ENCODE measurements around the gene TNFAIP2. TPM values are rescaled to one million over a fixed set of nuclear protein-coding genes. Genes with fewer than 3 reads are reported as not detected.

Gene TNFAIP2
- total RNA-seq, 2 donors from 2014 or later: 6.3 to 20.6 TPM

DNA sequence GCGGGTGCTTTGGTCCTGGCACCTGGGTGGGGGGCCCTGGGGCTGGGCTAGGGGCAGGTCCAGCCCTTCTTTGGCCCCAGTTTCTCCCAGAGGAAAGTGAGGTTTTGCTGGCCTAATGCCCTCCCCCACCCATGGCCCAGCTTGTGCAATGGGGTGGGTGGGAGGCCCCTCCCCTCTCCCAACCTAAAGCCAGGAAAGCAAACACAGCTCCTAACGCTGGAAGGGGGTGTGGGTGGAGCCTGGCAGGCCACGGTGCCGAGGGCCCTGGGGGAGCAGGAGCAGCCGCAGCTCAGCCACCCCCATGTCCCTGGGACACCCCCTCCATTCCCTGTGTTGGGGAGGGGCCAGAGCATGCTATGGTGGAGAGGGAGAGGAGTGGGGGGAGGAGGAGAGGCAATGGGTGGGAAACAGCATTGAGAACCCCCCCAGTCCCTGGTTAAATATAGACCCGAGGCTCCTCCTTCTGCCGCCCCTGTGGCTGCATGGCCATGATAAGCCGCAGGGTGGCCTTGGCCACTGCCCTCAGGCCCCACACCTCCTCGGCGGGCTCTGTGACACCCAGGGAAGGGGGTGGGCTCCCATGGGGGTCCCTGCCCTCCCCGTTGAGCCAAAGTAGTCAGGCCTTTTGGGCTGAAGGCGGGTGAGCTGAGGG is 24.1 kb upstream of the TNFAIP2 start:
- H3K9me3 ChIP-seq (ENCODE audit: control insufficient read depth, low read length, poor library complexity, severe bottlenecking): no peaks in the 10 kb centered on the region
- H3K4me1 Mint-ChIP-seq: peaks cover 5% of the 10 kb centered on the region
- DNase-seq (no peak), ATAC-seq (no peak)
- H3K36me3 Mint-ChIP-seq (ENCODE audit: low read depth): peaks cover 4% of the 10 kb centered on the region
- no peak overlapping the region for H3K27ac Mint-ChIP-seq
- peaks cover 44% of the 10 kb centered on the region for H3K27me3 Mint-ChIP-seq
- no peak overlapping the region for H3K4me3 Mint-ChIP-seq

DNA sequence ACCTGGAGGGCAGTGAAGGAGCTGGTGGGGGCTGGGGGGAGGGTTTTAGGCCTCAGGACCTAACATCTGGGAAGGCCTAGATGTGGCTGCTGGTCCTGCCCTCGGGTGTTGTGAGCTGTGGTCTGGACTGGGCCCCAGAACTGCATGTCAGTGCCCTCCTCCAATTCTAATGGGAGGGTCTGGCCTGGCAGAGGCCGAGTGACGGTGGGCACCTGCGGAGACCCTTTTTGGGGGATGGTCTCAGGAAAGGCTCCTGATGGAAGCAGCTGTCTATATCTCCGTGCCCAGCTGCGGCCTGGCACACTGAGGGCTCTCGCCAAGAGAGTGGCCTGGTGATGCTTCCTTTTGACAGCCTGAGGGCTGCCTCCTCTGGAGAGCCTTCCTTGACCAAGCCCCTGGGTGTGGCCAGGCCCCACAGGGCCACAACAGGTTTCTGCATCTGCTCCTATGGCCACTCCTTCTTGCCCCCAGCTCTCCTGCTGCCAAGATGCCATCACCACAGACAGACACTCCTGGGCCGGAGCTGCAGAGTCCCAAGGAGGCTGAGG is 23.5 kb upstream of the TNFAIP2 start:
- DNase-seq (no peak), ATAC-seq (no peak)
- Mint-ChIP-seq H3K36me3 (ENCODE audit: low read depth) (peaks cover 4% of the 10 kb centered on the region), H3K27me3 (peaks cover 46% of the 10 kb centered on the region), H3K4me1 (peaks cover 7% of the 10 kb centered on the region), H3K4me3 (no peak overlapping the region), H3K27ac (no peak overlapping the region)
- no peaks in the 10 kb centered on the region for H3K9me3 ChIP-seq (ENCODE audit: control insufficient read depth, low read length, poor library complexity, severe bottlenecking)

DNA sequence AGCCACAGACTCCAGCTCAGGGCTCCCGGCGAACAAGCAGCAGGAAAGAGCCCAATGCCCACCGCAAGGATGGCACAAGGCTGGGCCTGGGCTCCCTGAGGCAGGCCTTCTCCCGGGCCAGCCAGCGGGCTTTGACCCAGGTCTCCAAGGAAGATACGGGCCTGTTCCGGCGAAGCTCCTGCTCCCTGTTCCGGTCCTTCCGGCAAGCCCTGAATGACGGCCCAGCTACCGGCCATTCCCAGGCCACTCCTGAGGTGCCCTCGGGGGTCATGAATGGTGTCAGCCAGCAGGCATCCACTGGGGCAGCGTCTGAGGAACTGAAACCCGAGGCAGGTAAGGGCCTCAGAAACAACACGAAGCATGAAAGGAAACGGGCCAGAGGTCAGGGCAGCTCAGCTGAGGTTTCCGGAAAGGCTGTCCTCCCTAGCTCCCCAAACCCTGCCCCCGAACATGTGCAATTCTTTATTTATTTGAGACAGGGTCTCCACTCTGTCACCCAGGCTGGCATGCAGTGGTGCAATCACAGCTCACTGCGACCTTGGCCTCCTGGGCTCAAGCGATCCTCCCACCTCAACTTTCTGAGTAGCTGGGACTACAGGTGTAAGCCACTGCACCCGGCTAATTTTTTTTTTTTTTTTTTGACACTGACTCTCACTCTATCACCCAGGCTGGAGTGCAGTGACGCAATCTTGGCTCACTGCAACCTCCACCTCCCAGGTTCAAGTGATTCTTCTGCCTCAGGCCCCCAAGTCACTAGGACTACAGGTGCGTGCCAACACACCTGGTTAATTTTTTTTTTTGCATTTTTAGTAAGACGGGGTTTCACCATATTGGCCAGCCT is 22.8 kb upstream of the TNFAIP2 start:
- no peak overlapping the region for H3K27ac Mint-ChIP-seq

DNA sequence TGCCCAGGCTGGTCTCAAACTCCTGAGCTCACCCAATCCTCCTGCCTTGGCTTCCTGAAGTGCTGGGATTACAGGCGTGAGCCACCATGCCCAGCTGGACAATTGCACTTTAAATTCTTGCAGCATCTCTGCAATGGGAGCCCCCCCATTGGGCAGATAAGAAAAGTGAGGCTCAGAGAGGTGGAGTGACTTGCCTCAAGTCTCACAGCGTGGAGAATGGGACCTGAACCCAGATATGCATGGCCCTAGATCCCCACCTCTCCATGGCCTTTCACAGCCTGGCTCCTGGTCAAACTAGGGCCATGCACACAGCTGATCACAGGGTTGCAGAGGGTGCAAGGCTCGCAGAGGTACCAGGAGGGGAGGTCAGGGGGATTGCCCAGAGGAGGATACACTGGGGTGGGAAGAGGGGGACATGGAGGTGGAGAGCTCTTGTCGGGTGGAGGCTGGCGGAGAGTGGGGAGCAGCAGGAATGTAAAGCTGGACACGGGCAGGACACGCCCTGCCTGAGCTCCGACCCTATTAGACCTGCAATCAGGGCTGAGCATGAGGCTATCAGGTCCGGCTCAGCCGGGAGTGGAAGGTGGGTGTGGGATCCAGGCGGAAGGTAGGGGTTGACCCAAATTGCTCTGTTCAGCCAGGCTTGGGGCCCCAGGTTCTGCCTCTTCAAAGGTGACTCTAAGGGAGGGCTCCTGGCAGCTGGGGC is 21.9 kb upstream of the TNFAIP2 start:
- peaks cover 59% of the 10 kb centered on the region for H3K27me3 Mint-ChIP-seq
- H3K27ac Mint-ChIP-seq: no peak overlapping the region
- H3K36me3 Mint-ChIP-seq (ENCODE audit: low read depth): peaks cover 8% of the 10 kb centered on the region
- DNase-seq (no peak), ATAC-seq (no peak)
- no peaks in the 10 kb centered on the region for H3K9me3 ChIP-seq (ENCODE audit: control insufficient read depth, low read length, poor library complexity, severe bottlenecking)
- no peak overlapping the region for H3K4me3 Mint-ChIP-seq
- peaks cover 11% of the 10 kb centered on the region for H3K4me1 Mint-ChIP-seq

More for the DNA sequence above, 22.8 kb upstream of the TNFAIP2 start:
- Mint-ChIP-seq H3K27me3 (peaks cover 53% of the 10 kb centered on the region), H3K36me3 (ENCODE audit: low read depth) (peaks cover 8% of the 10 kb centered on the region), H3K4me3 (no peak overlapping the region), H3K4me1 (peaks cover 11% of the 10 kb centered on the region)
- ATAC-seq (no peak), DNase-seq (no peak)
- no peaks in the 10 kb centered on the region for H3K9me3 ChIP-seq (ENCODE audit: control insufficient read depth, low read length, poor library complexity, severe bottlenecking)

DNA sequence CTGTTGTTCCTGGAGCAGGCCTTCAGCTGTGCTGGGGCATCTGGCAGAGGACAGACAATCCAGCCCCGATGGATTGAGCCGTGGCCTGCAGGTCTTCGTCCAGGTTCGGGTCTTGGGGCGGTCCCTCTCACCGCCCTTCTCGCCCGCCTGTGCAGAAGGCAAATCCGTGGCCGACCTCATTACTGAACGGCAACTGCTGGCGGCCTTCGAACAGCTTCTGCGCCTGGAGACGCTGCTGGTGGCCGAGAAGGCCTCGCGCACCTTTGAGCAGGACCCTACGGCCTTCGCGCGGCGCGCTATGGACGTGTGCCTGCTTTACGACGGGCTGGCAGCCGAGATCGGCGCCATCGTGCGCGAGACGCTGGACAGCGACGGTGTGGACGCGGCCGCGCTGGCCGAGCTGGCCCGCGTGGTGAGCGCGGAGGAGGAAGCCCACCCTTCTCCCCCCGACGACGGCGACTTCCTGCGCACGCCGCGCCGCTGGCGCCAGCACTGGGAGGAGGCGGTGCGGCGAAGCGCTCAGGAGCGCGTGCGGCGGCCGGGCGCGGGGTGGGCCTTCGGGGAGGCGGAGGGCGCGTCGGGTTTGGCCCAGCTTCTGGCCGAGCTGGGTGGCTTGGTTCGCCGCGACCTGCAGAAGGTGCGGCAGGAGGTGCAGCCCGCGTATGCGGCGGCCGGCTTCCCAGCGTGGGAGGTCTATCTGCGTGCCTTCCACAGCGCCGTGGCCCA is 21.1 kb upstream of the TNFAIP2 start:
- DNase-seq: no peak
- ATAC-seq: no peak
- Mint-ChIP-seq H3K4me1 (peaks cover 11% of the 10 kb centered on the region), H3K36me3 (ENCODE audit: low read depth) (peaks cover 8% of the 10 kb centered on the region), H3K27me3 (peaks cover 52% of the 10 kb centered on the region), H3K27ac (no peak overlapping the region), H3K4me3 (no peak overlapping the region)
- H3K9me3 ChIP-seq (ENCODE audit: control insufficient read depth, low read length, poor library complexity, severe bottlenecking): no peaks in the 10 kb centered on the region

DNA sequence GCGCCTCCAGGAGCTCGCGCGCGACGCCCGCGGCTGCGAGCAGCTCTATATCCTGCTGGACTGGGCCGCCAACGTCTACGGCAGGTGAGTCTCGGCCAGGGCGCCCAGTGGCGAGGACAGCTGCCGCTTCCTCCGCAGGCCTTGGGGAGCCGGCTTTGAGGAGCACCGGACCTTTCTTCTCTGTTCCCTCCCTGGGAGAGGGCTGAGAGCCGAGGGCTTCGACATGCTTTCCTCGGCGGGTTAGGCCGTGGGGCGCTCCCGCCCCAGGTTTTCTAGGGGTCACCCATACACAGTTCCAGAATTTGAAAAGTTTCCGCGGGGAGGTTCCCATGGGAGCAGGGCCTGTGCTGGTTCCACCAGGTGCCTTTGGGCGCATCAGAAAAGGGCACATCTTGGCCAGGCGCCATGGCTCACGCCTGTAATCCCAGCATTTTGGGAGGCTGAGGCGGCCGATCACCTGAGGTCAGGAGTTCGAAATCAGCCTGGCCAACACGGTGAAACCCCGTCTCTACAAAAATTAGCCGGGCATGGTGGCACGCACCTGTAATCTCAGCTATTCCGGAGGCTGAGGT is 20.5 kb upstream of the TNFAIP2 start:
- Mint-ChIP-seq H3K27me3 (peaks cover 45% of the 10 kb centered on the region), H3K27ac (no peak overlapping the region), H3K36me3 (ENCODE audit: low read depth) (peaks cover 8% of the 10 kb centered on the region), H3K4me1 (peaks cover 9% of the 10 kb centered on the region), H3K4me3 (no peak overlapping the region)
- H3K9me3 ChIP-seq (ENCODE audit: control insufficient read depth, low read length, poor library complexity, severe bottlenecking): no peaks in the 10 kb centered on the region
- ATAC-seq: no peak
- no peak for DNase-seq

DNA sequence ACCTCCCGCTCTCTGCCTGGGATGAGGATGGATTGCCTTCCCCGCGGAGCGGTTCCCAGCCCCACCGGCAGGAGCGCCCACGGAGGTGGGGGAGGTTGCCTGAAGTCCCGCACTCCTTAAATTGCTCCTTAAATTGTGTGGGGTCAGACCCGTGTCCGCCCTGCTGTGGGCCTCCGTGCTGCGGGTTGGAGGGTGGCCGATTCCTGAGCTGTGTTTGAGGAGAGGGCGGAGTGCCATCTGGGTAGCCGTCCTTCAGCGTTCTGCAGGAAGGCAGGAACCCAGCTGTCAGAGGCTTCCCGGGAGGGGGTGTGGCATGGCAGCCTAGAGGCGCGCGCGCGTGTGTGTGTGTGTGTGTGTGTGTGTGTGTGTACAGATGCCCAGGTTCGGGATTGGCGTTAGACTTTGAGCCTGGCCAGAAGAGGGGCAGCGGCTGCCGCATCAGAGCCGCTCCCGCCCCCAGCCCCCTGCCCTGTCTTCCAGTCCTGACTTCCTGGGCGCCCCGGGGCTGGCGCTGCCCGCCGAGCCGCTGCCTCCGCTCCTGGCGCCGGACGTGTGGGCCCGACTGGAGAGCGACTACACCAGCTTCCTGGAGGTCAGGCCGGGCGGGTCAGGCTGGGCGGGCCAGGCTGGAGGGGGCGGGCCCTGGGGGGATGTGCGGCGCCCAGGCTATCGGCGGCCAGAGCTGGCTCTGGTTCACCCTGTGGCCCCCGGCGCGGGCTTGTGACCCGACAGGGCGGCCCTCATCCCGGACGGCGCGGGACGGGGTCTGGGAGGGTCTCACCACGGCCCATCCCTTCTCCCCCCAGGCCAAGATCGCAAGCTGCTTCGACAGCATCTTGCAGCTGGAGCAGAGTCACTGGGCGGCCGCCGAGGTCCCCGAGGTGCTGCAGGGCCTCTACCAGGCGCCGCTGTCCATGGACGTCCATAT is 19.5 kb upstream of the TNFAIP2 start:
- no peak overlapping the region for H3K27ac Mint-ChIP-seq
- H3K4me1 Mint-ChIP-seq: peaks cover 9% of the 10 kb centered on the region
- H3K4me3 Mint-ChIP-seq: peak overlapping the region; percentile 71
- no peak for DNase-seq
- H3K36me3 Mint-ChIP-seq (ENCODE audit: low read depth): peaks cover 8% of the 10 kb centered on the region
- no peak for ATAC-seq
- peaks cover 41% of the 10 kb centered on the region for H3K27me3 Mint-ChIP-seq
- no peaks in the 10 kb centered on the region for H3K9me3 ChIP-seq (ENCODE audit: control insufficient read depth, low read length, poor library complexity, severe bottlenecking)

DNA sequence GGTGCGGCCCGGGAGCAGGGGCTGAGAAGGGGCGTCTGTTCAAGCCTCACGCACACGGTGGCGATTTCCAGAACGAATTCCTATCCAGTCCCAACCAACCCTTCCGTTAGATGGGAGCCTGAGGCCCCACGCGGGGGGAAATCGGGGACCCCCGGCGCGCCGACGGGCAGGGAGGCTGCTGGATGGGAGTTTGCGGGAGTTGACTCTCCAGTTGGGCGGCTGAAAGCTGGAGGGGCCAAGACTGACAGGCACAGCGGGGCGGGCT is 18.9 kb upstream of the TNFAIP2 start:
- Mint-ChIP-seq H3K4me3 (no peak overlapping the region), H3K27ac (no peak overlapping the region), H3K36me3 (ENCODE audit: low read depth) (peaks cover 8% of the 10 kb centered on the region), H3K4me1 (peaks cover 9% of the 10 kb centered on the region), H3K27me3 (peaks cover 41% of the 10 kb centered on the region)
- ATAC-seq (no peak), DNase-seq (no peak)
- H3K9me3 ChIP-seq (ENCODE audit: control insufficient read depth, low read length, poor library complexity, severe bottlenecking): no peaks in the 10 kb centered on the region

DNA sequence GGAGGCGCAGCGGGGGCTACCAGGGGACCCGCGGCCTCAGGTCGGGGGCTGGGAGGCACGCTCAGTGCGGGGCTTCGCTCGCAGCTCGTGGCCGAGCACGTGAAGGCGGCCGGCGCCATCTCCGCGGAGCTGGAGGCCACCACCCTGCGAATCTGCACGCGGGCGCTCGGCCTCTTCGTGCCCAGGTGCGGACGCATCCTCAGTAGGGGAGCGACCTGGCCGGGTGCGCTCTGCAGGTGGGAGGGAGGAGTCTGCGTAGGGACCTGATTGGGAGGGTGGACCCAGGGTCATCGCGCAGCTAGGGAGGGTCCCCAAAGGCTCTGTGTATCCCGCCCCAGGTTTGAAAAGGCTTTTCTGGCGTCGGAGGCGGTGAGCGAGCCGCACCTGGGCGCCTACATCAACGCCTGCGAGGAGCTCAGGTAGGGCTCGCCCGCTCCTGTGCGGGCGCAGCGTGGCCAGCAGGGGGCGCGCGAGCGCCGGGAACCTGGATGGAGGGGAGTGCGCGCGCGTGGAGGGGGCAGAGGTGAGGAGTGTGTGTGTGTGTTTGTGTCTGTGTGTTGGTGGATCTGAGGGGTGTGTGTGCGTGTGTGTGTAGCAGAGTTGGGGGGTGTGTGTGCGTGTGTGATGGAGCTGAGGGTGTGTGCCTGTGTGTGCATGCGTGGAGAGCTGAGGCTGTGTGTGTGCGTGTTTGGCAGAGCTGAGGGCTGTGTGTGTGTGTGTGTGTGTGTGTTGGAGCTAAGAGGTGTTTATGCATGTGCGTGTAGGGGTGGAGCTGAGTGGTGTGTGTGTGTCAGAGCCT is 18.4 kb upstream of the TNFAIP2 start:
- Mint-ChIP-seq H3K27ac (no peak overlapping the region), H3K4me3 (peak overlapping the region; percentile 45)

DNA sequence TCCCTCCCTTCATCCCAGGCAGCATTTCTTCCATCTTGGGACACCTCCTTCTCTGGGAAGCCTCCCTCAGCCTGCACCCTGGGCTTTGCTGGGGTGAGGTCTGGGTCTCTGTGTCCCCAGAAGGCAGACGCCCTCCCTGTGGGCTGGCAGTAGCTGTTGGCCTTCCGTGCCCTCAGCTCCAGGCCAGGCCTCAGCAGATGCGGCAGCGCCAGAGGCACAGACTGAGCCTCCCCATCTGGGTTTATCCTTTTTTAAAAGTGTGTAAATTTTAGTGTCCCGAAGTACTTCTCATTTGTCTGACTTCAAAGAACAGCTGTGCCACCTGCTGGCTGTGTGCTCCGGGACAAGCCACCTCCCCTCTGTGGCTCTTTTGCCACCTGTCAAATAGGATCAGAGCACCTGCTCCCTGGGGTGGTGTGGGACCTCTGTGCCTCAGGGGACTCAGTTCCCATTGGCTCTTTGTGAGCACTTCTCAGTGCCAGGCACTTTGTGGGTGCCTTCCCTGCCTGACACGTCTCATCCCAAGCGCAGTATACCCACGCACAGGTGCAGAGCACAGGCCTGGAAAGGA is 17.6 kb upstream of the TNFAIP2 start:
- no peak overlapping the region for H3K27ac Mint-ChIP-seq
- ATAC-seq (no peak), DNase-seq (no peak)
- H3K9me3 ChIP-seq (ENCODE audit: control insufficient read depth, low read length, poor library complexity, severe bottlenecking): no peaks in the 10 kb centered on the region
- H3K27me3 Mint-ChIP-seq: peaks cover 40% of the 10 kb centered on the region
- peaks cover 9% of the 10 kb centered on the region for H3K4me1 Mint-ChIP-seq
- peak overlapping the region; percentile 45 for H3K4me3 Mint-ChIP-seq
- peaks cover 8% of the 10 kb centered on the region for H3K36me3 Mint-ChIP-seq (ENCODE audit: low read depth)

More for the DNA sequence above, 18.4 kb upstream of the TNFAIP2 start:
- ATAC-seq (peak; percentile 93), DNase-seq (peak; percentile 66 to 76 (median 75))
- no peaks in the 10 kb centered on the region for H3K9me3 ChIP-seq (ENCODE audit: control insufficient read depth, low read length, poor library complexity, severe bottlenecking)
- H3K27me3 Mint-ChIP-seq: peaks cover 41% of the 10 kb centered on the region
- H3K36me3 Mint-ChIP-seq (ENCODE audit: low read depth): peaks cover 8% of the 10 kb centered on the region
- H3K4me1 Mint-ChIP-seq: peaks cover 9% of the 10 kb centered on the region

DNA sequence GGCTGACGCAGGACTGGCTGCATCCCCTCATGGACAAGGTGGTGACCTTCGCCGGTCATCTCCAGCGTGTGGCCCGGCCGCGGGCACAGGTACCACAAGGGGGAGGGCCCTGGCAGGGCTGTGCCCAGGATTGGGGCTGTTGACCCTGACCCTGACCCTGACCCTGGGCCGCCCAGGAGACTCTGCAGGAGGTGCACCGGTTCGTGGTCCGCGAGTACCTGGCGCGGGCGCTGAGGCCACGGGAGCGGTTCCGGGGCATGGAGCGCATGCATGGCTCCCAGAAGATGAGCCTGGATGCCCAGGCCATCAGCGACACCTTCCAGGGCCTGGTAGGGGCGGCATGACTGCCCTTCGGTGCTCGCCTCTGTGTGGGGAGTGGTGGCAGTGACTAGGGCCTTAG is 15.8 kb upstream of the TNFAIP2 start:
- Mint-ChIP-seq H3K4me3 (no peak overlapping the region), H3K4me1 (peaks cover 9% of the 10 kb centered on the region), H3K27me3 (peaks cover 37% of the 10 kb centered on the region), H3K36me3 (ENCODE audit: low read depth) (peaks cover 4% of the 10 kb centered on the region), H3K27ac (no peak overlapping the region)
- no peak for ATAC-seq
- no peaks in the 10 kb centered on the region for H3K9me3 ChIP-seq (ENCODE audit: control insufficient read depth, low read length, poor library complexity, severe bottlenecking)
- no peak for DNase-seq
